ENCODE results near the gene PGBD2.

DNA sequence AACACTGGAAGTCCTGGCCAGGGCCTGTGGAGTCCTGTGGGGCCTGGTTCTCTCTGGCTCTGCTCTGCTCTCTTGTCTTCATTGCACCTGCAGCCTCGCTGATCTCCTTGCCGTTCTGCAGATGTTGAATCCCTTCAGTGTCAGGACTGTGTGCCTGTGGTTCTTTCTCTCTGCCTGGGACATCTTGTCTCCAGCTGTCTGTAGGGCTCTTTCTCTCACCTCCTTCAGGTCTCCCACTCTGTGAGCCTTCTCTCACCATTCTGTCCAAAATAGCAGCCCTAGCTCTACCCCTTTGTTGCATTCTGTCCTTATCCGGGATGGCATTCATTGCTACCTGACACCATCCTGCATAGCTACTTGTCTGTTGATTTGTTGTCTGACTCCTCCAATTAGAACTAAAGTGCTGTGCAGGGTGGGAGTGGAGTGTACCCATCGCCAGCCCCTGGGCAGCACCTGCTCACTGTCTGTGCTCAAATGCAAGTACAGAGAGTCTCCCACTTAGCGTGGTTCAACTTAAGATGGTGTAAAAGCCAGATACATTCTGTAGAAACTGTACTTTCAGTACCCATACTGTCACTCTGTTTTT, 8.9 kb downstream of the PGBD2 start:
- TF ChIP-seq POLR2AphosphoS5 (IDR thresholded peaks at IDR 0.05), result no peak
- TF ChIP-seq, protein P1, sequence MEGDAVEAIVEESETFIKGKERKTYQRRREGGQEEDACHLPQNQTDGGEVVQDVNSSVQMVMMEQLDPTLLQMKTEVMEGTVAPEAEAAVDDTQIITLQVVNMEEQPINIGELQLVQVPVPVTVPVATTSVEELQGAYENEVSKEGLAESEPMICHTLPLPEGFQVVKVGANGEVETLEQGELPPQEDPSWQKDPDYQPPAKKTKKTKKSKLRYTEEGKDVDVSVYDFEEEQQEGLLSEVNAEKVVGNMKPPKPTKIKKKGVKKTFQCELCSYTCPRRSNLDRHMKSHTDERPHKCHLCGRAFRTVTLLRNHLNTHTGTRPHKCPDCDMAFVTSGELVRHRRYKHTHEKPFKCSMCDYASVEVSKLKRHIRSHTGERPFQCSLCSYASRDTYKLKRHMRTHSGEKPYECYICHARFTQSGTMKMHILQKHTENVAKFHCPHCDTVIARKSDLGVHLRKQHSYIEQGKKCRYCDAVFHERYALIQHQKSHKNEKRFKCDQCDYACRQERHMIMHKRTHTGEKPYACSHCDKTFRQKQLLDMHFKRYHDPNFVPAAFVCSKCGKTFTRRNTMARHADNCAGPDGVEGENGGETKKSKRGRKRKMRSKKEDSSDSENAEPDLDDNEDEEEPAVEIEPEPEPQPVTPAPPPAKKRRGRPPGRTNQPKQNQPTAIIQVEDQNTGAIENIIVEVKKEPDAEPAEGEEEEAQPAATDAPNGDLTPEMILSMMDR (IDR thresholded peaks at IDR 0.05), result no peak
